PFSK-1 (cell line): ENCODE results near the gene TUBA1B.

Source experiments
- REST ChIP-seq, 2 experiments: IDR thresholded peaks; 2 replicates each; pipeline versions ENCODE4 v1.6.1 to v1.8.0; 2011 to 2012; ENCODE audit warnings: low read depth in 2 of 2, low read length in 2 of 2, control low read depth in 1 of 2, inconsistent platforms in 1 of 2, mild to moderate bottlenecking in 1 of 2, moderate library complexity in 1 of 2; ENCODE audit not compliant: insufficient read depth in 1 of 2
- TAF1 ChIP-seq: IDR thresholded peaks from 2 replicates; pipeline ENCODE4 v1.6.1; 2012; ENCODE audit warnings: low read length, control low read depth, borderline replicate concordance; ENCODE audit not compliant: insufficient read depth

DNA sequence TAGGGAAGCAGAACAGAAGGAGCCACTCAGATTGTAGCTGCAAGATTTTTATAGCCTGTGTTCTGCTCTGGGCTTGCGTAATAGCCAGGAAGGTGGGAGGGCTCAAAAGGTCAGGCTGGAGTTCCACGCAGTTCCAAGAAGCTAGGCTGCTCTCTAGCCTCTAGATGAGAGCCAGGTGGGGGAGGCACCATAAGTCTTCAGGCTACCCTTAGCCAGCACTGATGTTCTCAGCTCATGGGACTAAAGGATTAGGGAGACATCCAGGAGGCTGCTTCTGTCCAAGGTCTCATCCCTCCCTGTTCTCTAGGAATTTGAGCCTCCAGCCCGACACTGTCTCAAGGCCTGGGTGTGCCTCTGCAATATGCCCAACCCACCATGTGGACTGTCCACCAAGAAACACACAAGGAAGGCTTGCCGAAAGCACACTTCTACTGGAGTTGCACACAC, 22.2 kb downstream of the TUBA1B start:
- TF ChIP-seq TAF1 (0 out of 2 replicates have a peak, but pooled peaks have one; percentile 11), REST (IDR thresholded peaks at IDR 0.05; ENCODE audit: insufficient read depth in 1 of 2, low read depth in 2 of 2, low read length in 2 of 2) (peak in 1 of 2 experiments; percentile 71; a peak in 2 of 4 replicates)
